SK-N-MC (cell line): ENCODE data around the gene C16orf96.

Experiments used
- EZH2 ChIP-seq: fragments of 200-600 bp; sonication (generic); IDR thresholded peaks from one replicate; pipeline ENCODE4 v1.6.1; 2017; ENCODE audit warnings: antibody characterized with exemption
- FOXP2 ChIP-seq: optimal IDR thresholded peaks from 2 replicates; pipeline ENCODE3; 2011; ENCODE audit warnings: mild to moderate bottlenecking, moderate library complexity; ENCODE audit not compliant: insufficient read depth; ENCODE audit errors: extremely low read length, control extremely low read depth
- POLR2AphosphoS5 ChIP-seq: IDR thresholded peaks from 2 replicates; pipeline ENCODE4 v1.6.1; 2012; ENCODE audit warnings: mild to moderate bottlenecking, low read depth, low read length, borderline replicate concordance

DNA sequence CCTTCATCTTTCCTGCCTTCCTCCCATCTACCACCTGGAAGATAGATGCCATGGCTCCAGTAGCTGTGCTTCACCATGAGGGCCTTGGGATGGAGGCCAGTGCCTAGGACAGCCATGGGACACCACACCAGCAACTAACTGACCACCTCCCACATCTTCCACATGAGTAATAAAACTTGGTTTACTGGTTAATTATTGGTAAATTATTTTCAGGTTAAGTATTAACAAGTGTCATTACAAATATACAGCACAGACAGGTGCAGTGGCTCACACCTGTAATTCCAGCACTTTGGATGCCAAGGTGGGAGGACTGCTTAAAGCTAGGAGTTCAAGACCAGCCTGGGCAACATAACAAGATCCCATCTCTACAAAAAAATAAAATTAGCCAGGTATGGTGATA is 31.6 kb upstream of the C16orf96 start:
- no peak for TF ChIP-seq EZH2
- no peak for TF ChIP-seq POLR2AphosphoS5
- TF ChIP-seq FOXP2: no peak
